Measurements from ENCODE around the gene ABCA7. TPM values are rescaled to one million over a fixed set of nuclear protein-coding genes. Genes with fewer than 3 reads are reported as not detected.

The ABCA7 gene
- total and polyA plus RNA-seq, 2 of the 8 experiments (the other 6 are each of a cell fraction or from before 2014, with no cell fraction given), result 10.4 to 25.6 TPM

DNA sequence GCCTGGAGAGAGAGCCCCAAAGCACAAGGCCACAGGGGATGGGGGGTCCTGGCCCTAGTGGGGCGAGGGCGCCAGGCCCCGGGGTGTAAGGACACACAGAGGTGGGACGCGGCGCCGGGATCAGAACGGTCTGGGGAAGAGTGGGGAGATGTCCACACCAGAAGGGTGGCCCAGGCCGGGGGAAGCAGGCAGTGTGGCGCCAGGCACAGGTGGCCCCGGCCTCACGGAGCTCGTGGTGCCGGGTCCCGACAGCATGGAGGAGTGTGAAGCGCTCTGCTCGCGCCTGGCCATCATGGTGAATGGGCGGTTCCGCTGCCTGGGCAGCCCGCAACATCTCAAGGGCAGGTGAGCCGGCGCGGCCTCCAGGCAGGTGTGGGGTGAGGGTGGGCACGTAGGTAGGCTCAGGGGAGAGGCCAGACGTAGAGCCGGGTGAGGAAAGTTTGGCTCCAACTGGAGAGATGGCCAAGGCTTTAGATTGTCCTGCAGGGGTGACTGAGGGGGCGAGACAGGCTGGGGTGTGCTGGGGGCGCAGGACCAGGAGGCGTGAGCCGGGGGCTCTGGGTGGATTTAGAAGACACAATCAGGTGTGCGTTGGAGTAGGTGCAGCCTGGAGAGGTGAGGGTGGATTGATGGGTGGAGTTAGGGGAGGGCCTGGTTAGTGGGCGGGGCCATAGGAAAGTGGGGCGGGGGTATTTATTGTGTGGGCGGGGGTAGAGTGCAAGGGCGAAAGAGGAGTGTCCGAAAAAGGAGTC, 24.2 kb downstream of the ABCA7 start:
- Histone ChIP-seq H4K20me1 (replicated peaks in 1 of 2; ENCODE audit: control insufficient read depth in 1 of 2, insufficient read depth in 2 of 2, low read length in 2 of 2) (peaks cover 0 to 9% of the 10 kb centered on the region in 2 experiments), H4K8ac (ENCODE audit: extremely low read depth, insufficient read depth, low read length) (no peak overlapping the region), H2BK20ac (ENCODE audit: low read length) (no peak overlapping the region), H3K36me3 (ENCODE audit: control insufficient read depth in 2 of 4, insufficient read depth in 4 of 4, low read length in 3 of 4) (peaks cover 0 to 4% (median 0%) of the 10 kb centered on the region in 4 experiments; a peak in 1 of 8 replicates), H2BK120ac (replicated peaks; ENCODE audit: low read depth, low read length) (no peak overlapping the region), H3K79me2 (ENCODE audit: control insufficient read depth in 1 of 2, insufficient read depth in 2 of 2, low read length in 2 of 2) (no peaks in the 10 kb centered on the region), H2AFZ (ENCODE audit: low read length) (no peak overlapping the region), H3K14ac (ENCODE audit: insufficient read length) (no peak overlapping the region), H3K27me3 (replicated peaks in 1 of 4; ENCODE audit: control insufficient read depth in 3 of 4, extremely low read depth in 1 of 4, insufficient read depth in 3 of 4, low read length in 3 of 4) (peaks cover 0 to 26% (median 18%) of the 10 kb centered on the region in 4 experiments; a peak in 5 of 7 replicates), H4K91ac (replicated peaks; ENCODE audit: insufficient read length, low read length) (no peak overlapping the region), H2BK12ac (ENCODE audit: low read depth, low read length) (peak overlapping the region; percentile 55; the same call in 1 of the 2 replicates), H3K23ac (ENCODE audit: insufficient read length) (no peak overlapping the region), H3K18ac (ENCODE audit: extremely low read depth, low read length) (no peak overlapping the region; the same call in 1 of the 2 replicates), H2BK5ac (ENCODE audit: low read depth, low read length) (peak overlapping the region; percentile 52; the same call in 1 of the 2 replicates), H3K9me3 (ENCODE audit: insufficient read depth in 2 of 2, low read depth in 1 of 2, low read length in 1 of 2) (peaks cover 3 to 21% of the 10 kb centered on the region in 2 experiments; a peak in 2 of 4 replicates), H3K9ac (replicated peaks in 1 of 4; ENCODE audit: extremely low read depth in 1 of 4, low read depth in 3 of 4, low read length in 3 of 4) (no peak overlapping the region), H3K4me3 (ENCODE audit: extremely low read depth in 1 of 4, insufficient read depth in 2 of 4, low read depth in 3 of 4, low read length in 4 of 4) (peak overlapping the region in 2 of 4 experiments; percentile 9 to 54; a peak in 2 of 8 replicates), H2BK15ac (ENCODE audit: low read length) (no peak overlapping the region), H3K27ac (ENCODE audit: low read depth, low read length) (no peak overlapping the region), H4K5ac (ENCODE audit: insufficient read length, low read depth, low read length) (no peak overlapping the region), H3K4me2 (ENCODE audit: insufficient read depth in 1 of 2, low read depth in 2 of 2, low read length in 2 of 2) (peak overlapping the region; percentile 35 to 68; a peak in 2 of 4 replicates), H3K23me2 (ENCODE audit: low read depth, low read length) (peaks cover 11% of the 10 kb centered on the region; the same call in 1 of the 2 replicates), H2AK5ac (ENCODE audit: low read depth, low read length) (no peak overlapping the region), H3K4me1 (replicated peaks in 1 of 4; ENCODE audit: control insufficient read depth in 3 of 4, insufficient read depth in 4 of 4, low read length in 3 of 4) (peaks cover 0 to 27% (median 19%) of the 10 kb centered on the region in 4 experiments; a peak in 6 of 7 replicates), H3K4ac (replicated peaks; ENCODE audit: insufficient read length, low read depth, low read length) (no peak overlapping the region), H3K79me1 (ENCODE audit: low read depth, low read length) (no peaks in the 10 kb centered on the region), H3K56ac (replicated peaks; ENCODE audit: insufficient read length, low read depth, low read length) (no peak overlapping the region)
- ChIA-PET POLR2A (ENCODE audit: partially characterized antibody) (interaction anchor here (0.7 to 6.9 kb wide), 10 partner anchors 8 to 205 kb away, joined by 3 to 97 read pairs (median 5); partner anchors contain the start of genes CIRBP, CNN2, RNU6-2 and TMEM259), CTCF (ENCODE audit: partially characterized antibody) (interaction anchor here (0.7 to 5.2 kb wide), 15 partner anchors 8 to 177 kb away, joined by 3 to 54 read pairs (median 4); partner anchors contain the start of gene ABCA7)
- whole genome bisulfite sequencing, 2 experiments (ENCODE audit: extremely low coverage in 1 of 2, insufficient coverage in 1 of 2, insufficient read length in 1 of 2, insufficient replicate concordance in 2 of 2, low coverage in 1 of 2, low lambda C conversion rate in 2 of 2, missing lambda C conversion rate in 1 of 2), result 92% methylated on average over 20 of the region's 37 CpGs; no CpG with 5 or more reads in 1 of the 2 experiments
- DNase-seq (ENCODE audit: low read depth in 1 of 2, low spot score in 2 of 2), result peak in 1 of 2 experiments; percentile 76
- TF ChIP-seq ZNF274 (IDR thresholded peaks at IDR 0.05; ENCODE audit: borderline replicate concordance, extremely low read depth, low read length) (no peak), TAF7 (optimal IDR thresholded peaks at IDR 0.05; ENCODE audit: borderline replicate concordance, low read depth, low read length) (no peak), FOSL1 (IDR thresholded peaks at IDR 0.05; ENCODE audit: insufficient read depth, low read depth, low read length) (no peak), SP4 (IDR thresholded peaks at IDR 0.05; ENCODE audit: low read length) (peak; percentile 48; the same call in 1 of the 2 replicates)
- FAIRE-seq, result no peak
